K562 (cell line): Measurements from ENCODE around the gene FFAR1.

Source experiments
- SNRNP70 ChIP-seq: fragments of 200-400 bp; formaldehyde crosslinking; optimal IDR thresholded peaks from 2 replicates; pipeline ENCODE3; 2017; ENCODE audit warnings: low read depth, low read length
- TF ChIP-seq, protein P1 (sequence below): sonication (generic); formaldehyde crosslinking; IDR thresholded peaks from 2 replicates; pipeline ENCODE4 v1.8.1; 2023; ENCODE audit warnings: mild to moderate bottlenecking, missing genetic modification reagents, moderate library complexity

DNA sequence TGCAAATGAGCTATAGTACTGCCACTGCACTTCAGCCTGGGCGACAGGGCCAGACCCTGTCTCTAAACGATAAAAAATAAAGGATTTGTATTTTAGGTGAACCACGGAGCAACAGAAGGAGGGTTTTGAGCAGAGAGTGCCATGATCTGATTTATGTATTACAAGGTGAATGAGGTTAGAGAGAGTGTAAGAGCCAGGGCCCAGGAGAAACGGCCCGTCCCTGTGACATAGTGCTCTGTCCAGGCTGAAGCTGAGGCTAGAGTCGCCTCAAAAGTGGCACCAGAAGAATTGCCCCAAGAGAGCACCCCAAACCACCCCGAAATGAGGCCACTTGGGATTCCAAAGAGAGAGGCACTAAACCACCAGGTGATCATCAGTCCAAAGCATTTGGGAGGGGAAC lies 38.8 kb upstream of the FFAR1 start:
- TF ChIP-seq, protein P1, sequence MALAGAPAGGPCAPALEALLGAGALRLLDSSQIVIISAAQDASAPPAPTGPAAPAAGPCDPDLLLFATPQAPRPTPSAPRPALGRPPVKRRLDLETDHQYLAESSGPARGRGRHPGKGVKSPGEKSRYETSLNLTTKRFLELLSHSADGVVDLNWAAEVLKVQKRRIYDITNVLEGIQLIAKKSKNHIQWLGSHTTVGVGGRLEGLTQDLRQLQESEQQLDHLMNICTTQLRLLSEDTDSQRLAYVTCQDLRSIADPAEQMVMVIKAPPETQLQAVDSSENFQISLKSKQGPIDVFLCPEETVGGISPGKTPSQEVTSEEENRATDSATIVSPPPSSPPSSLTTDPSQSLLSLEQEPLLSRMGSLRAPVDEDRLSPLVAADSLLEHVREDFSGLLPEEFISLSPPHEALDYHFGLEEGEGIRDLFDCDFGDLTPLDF (CRISPR knock-in tag): no peak
- TF ChIP-seq SNRNP70: no peak
